ENCODE results near the gene DMXL1.

DMXL1 gene

DNA sequence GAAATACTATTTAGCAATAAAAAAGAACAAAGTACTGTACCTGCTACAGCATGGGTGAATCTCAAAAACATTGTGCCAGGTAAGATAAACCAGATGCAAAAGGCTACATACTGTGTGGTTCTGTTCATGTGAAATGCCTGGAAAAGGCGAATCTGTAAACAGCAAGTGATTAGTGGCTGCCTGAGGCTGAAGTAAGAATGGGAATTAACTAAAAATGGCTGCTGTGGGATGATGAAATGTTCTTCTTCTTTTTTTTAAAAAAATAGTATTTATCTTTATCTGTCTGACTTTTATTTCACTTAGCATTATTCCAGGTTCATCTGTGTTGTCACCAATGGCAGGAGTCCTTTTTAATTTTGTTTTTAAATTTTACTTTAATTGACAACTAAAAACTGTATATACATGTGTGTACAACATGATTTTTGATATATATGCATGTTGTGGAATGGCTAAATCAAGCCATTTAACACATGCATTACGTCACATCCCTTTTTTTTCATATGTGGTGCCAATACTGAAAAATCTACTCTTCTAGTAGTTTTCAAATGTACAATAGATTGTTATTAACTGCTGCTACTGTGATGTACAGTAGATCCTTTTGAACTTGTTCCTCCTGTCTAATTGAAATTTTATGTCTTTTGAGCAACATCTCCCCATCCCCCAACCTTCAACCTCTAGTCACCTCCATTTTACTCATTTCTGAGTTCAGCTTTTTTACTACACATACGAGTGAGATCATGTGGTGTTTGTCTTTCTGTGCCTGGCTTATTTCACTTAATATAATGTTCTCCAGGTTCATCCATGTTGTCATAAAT, 222.0 kb downstream of the DMXL1 start:
- DNase-seq (ENCODE audit: low read depth), result no peak
- H3K4me3 ChIP-seq (ENCODE audit: low read length), result no peak overlapping the region
- TF ChIP-seq, protein P1, sequence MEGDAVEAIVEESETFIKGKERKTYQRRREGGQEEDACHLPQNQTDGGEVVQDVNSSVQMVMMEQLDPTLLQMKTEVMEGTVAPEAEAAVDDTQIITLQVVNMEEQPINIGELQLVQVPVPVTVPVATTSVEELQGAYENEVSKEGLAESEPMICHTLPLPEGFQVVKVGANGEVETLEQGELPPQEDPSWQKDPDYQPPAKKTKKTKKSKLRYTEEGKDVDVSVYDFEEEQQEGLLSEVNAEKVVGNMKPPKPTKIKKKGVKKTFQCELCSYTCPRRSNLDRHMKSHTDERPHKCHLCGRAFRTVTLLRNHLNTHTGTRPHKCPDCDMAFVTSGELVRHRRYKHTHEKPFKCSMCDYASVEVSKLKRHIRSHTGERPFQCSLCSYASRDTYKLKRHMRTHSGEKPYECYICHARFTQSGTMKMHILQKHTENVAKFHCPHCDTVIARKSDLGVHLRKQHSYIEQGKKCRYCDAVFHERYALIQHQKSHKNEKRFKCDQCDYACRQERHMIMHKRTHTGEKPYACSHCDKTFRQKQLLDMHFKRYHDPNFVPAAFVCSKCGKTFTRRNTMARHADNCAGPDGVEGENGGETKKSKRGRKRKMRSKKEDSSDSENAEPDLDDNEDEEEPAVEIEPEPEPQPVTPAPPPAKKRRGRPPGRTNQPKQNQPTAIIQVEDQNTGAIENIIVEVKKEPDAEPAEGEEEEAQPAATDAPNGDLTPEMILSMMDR (IDR thresholded peaks at IDR 0.05; ENCODE audit: insufficient read depth, low read depth, low read length, missing control alignments), result no peak

DNA sequence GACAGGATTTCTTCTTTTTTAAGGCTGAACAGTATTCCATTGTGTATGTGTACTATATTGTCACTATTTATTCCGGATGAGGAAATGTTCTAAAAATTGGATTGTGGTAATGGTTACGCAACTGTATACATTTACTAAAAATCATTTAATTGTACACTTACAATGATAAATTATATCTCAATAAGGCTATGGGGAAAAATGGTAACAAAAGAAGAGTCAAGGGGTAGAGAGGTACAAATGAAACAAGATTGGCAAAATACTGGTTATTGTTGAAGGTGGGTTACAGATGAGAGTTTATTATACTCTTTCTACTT, 222.6 kb downstream of the DMXL1 start:
- DNase-seq (ENCODE audit: low read depth), result no peak
- TF ChIP-seq, protein P1 (IDR thresholded peaks at IDR 0.05; ENCODE audit: insufficient read depth, low read depth, low read length, missing control alignments), result no peak
- H3K4me3 ChIP-seq (ENCODE audit: low read length), result no peak overlapping the region
